Measurements from ENCODE around the gene TRPM3.

- TF ChIP-seq POLR2A (IDR thresholded peaks at IDR 0.05) (no peak), CTCF (IDR thresholded peaks at IDR 0.05) (no peak)
Measured at GRCh38 chr9:70494221-70494620, 627.2 kb downstream of the TRPM3 start.

Measured in vagina (tissue), 2 donors.